H1 (cell line): ENCODE measurements around the gene ARID3B.

Source experiments
- BACH1 ChIP-seq: IDR thresholded peaks from 2 replicates; pipeline ENCODE4 v1.6.1; 2012; ENCODE audit warnings: low read length, improper control_type of control experiment
- EZH2 ChIP-seq: fragments of 200-600 bp; sonication (generic); IDR thresholded peaks from 2 replicates; pipeline ENCODE4 v1.7.1; 2012; ENCODE audit warnings: low read depth, mild to moderate bottlenecking, moderate library complexity, low read length, inconsistent platforms; ENCODE audit not compliant: severe bottlenecking
- JUND ChIP-seq: IDR thresholded peaks from 2 replicates; pipeline ENCODE4 v1.6.1; 2011; ENCODE audit warnings: mild to moderate bottlenecking, improper control_type of control experiment, low read length
- KDM5A ChIP-seq: fragments of 200-600 bp; IDR thresholded peaks from 2 replicates; pipeline ENCODE4 v1.7.1; 2012; ENCODE audit warnings: mild to moderate bottlenecking, low read length, inconsistent platforms, mixed read lengths
- POLR2A ChIP-seq, 2 experiments: IDR thresholded peaks; 1 replicate in 1 of 2; 2 replicates in 1 of 2; pipeline ENCODE4 v1.6.1; 2011; ENCODE audit warnings: low read depth in 2 of 2, low read length in 2 of 2, mild to moderate bottlenecking in 2 of 2; ENCODE audit errors: control extremely low read depth in 1 of 2
- RXRA ChIP-seq: IDR thresholded peaks from 2 replicates; pipeline ENCODE4 v1.6.1; 2011; ENCODE audit warnings: low read depth, mild to moderate bottlenecking, low read length, moderate library complexity; ENCODE audit not compliant: insufficient read depth
- SP1 ChIP-seq: IDR thresholded peaks from 2 replicates; pipeline ENCODE4 v1.6.1; 2011; ENCODE audit warnings: low read depth, low read length
- TAF1 ChIP-seq: IDR thresholded peaks from 2 replicates; pipeline ENCODE4 v1.6.1; 2011; ENCODE audit warnings: mild to moderate bottlenecking, low read depth, low read length
- TEAD4 ChIP-seq: IDR thresholded peaks from 2 replicates; pipeline ENCODE4 v1.6.1; 2012; ENCODE audit warnings: low read depth, low read length, inconsistent platforms, mixed read lengths
- TF ChIP-seq, protein P1 (sequence below), 3 experiments: IDR thresholded peaks; 1 replicate in 2 of 3; 2 replicates in 1 of 3; pipeline versions ENCODE4 v1.5.1 to v1.6.1; 2011; ENCODE audit warnings: low read length in 3 of 3, mild to moderate bottlenecking in 3 of 3, inconsistent platforms in 2 of 3, low read depth in 1 of 3, moderate library complexity in 1 of 3; ENCODE audit not compliant: insufficient read depth in 1 of 3; ENCODE audit errors: control extremely low read depth in 1 of 3

DNA sequence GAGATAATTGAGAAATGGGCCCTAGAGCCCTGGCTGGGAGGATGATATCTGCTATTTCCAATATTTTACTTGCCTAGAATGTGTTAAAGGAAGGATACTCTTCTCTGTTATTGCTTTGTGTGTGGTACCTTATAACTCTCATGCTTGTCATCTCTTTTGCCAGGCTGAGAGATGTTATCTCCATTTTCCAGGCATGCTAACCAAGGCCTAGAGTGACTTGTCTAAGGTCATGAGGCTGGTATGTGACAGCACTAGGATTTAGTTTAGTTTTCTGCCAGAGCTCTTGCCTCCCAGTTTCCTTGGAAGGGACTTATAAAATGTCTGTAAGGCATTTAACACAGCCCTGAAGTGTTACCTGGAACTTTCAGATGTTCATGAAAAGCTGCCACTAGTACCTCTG lies 76.0 kb downstream of the ARID3B start:
- TF ChIP-seq TEAD4 = no peak
- no peak for TF ChIP-seq POLR2A (IDR thresholded peaks at IDR 0.05; ENCODE audit: control extremely low read depth in 1 of 2, low read depth in 2 of 2, low read length in 2 of 2)
- TF ChIP-seq RXRA = no peak
- no peak for TF ChIP-seq KDM5A
- TF ChIP-seq, protein P1, sequence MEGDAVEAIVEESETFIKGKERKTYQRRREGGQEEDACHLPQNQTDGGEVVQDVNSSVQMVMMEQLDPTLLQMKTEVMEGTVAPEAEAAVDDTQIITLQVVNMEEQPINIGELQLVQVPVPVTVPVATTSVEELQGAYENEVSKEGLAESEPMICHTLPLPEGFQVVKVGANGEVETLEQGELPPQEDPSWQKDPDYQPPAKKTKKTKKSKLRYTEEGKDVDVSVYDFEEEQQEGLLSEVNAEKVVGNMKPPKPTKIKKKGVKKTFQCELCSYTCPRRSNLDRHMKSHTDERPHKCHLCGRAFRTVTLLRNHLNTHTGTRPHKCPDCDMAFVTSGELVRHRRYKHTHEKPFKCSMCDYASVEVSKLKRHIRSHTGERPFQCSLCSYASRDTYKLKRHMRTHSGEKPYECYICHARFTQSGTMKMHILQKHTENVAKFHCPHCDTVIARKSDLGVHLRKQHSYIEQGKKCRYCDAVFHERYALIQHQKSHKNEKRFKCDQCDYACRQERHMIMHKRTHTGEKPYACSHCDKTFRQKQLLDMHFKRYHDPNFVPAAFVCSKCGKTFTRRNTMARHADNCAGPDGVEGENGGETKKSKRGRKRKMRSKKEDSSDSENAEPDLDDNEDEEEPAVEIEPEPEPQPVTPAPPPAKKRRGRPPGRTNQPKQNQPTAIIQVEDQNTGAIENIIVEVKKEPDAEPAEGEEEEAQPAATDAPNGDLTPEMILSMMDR (IDR thresholded peaks at IDR 0.05; ENCODE audit: control extremely low read depth in 1 of 3, insufficient read depth in 1 of 3, low read depth in 1 of 3, low read length in 3 of 3) = no peak
- TF ChIP-seq EZH2 = no peak
- no peak for TF ChIP-seq SP1
- no peak for TF ChIP-seq JUND
- no peak for TF ChIP-seq TAF1
- TF ChIP-seq BACH1 = no peak
